Measurements from ENCODE around the gene YPEL1.
"Not testable (repeated sequence)": the region's sequence is repeated elsewhere in the genome, so short reads cannot be mapped to it uniquely, and the experiment has no call there.

YPEL1 gene

DNA sequence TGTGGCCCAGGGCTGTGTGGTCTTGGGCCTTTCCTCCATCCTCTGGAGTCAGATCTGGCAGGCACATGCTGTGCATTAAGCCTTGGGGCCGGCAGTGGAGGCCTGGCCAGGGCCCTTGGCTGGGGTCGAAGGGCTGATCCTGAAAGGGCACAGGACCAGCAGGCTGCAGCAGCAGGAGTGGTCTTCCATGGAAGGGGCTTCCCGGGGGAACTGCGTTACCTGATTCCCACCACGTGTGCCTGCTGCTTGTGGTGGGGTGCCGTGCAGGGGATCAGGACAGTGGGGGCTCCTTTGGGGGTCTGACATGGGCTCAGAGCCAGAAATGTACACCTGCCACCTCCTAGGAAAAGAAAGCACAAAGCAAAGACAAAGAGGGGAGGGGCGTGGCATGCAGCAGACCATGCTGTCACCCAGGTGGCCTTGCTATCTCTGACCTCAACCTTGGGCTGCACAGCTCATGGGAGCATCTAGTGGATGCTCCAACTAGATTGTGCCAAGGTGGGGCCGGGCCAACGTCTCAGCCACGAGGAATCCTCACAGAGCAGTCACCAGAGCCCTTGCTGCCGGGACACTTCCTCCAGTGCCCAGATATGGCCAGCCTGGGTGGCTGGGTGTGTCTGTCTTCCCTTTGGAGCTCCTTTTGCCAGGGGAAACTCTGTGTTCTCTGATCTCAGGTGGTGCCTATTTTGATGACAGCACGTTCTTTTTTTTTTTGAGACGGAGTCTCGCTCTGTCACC is 17.9 kb upstream of the YPEL1 start:
- DNase-seq (ENCODE audit: low read depth, low spot score), result no peak

DNA sequence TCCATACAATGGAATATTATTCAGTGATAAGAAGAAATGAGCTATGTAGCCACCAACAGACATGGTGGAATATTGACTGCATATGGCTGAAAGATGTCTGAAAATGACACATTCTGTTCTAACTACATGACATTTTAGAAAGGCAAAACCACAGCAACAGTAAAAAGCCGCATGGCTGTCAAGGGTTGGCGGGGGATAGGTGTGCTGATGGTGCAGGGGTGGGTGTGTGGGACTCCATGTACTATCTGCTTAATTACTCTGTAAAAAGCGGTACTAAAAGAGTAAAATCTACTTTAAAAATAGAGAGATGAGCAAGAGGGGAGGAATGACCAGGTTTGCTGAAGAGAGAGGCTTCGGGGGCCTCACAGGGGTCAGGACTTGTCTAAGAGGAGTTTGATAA is 16.7 kb upstream of the YPEL1 start:
- DNase-seq (ENCODE audit: low read depth, low spot score), result no peak

DNA sequence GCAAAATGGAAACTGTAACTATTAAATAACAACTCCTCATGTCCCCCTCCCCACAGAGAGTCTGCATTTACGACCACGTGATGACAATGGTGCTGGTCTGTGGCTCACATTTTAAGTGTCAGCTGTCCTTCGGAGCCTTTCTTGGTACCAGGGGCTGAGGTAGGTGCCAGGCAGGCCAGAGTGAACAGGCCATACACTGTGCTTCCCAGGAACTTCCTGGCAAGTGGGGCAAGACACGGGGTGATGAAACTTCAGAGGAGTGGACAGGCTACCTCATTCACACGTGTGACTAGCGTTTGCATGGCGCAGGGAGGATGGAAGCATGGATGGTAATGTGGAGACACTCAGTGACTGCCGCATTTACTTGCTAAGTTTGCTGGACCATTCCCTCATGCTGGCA is 10.4 kb upstream of the YPEL1 start:
- no peak for DNase-seq (ENCODE audit: low read depth, low spot score)

DNA sequence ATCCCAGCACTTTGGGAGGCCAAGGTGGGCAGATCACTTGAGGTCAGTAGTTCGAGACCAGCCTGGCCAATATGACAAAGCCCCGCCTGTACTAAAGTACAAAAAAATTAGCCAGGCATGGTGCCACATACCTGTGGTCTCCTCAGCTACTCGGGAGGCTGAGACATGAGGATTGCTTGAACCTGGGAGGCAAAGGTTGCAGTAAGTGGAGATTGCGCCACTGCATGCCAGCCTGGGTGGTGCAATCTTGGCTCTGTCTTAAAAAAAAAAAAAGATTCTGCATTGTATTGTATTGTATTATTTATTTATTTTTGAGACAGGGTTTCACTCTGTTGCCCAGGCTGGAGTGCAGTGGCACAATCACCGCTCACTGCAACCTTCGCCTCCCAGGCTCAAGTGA is 9.3 kb upstream of the YPEL1 start:
- DNase-seq (ENCODE audit: low read depth, low spot score), result not testable (repeated sequence)

DNA sequence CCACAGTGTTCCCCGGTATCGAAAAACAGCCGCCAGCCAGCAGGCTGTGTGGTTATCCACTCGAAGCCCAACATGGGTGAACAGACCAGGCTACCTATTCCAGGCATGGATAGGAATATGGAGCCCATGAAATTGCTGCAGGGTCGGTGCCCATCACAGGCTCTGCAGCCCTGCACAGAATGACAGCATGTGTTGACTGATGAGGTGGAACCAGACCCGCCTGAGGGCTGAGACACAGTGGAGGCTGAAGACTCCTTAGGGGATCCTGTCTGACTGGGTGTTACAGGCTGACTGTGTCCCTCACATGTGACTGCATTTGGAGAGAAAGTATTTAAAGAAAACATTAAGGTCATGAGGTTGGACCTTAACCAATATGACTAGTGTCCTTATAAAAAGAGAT is 6.2 kb upstream of the YPEL1 start:
- DNase-seq (ENCODE audit: low read depth, low spot score), result no peak

DNA sequence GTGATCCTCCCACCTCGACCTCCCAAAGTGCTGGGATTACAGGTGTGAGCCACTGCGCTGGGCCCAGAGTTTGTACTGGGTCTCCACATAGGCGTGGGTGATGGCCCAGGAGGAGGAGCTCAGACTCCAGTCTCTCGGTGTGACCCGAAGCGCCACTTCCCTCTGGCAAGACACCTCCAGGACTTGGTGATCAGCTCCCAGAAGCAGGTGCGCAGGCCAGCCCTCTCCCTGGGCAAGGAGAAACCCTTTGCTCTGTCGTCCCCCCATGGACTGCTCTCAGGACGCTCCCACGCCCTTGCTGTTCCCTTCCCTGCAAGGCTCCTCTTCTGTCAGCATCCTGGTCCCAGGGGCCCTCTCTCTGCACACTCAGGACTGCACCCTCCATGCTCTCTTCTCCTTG is 5.5 kb upstream of the YPEL1 start:
- DNase-seq (ENCODE audit: low read depth, low spot score), result no peak

DNA sequence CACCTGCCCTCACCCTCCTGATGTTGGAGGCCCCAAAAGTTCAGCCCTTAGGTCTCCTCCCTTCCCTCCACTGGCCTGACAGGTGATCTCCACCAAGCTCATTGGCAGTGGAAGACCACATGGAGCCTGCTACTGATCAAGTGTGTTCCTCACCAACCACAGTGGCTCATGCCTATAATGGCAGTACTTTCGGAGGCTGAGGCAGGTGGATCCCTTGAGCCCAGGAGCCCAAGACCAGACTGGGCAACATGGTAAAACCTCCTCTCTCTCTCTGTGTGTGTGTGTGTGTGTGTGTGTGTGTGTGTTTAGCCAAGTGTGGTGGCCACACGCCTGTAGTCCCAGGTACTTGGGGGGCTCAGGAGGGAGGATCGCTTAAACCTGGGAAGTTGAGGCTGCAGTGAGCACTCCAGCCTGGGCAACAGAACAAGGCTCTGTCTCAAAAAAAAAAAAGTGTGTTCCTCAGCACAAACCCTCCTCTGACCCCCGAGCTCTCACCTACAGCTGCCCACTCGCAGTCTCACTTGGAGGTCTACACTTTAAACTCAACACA is 4.3 kb upstream of the YPEL1 start:
- no peak for DNase-seq (ENCODE audit: low read depth, low spot score)

DNA sequence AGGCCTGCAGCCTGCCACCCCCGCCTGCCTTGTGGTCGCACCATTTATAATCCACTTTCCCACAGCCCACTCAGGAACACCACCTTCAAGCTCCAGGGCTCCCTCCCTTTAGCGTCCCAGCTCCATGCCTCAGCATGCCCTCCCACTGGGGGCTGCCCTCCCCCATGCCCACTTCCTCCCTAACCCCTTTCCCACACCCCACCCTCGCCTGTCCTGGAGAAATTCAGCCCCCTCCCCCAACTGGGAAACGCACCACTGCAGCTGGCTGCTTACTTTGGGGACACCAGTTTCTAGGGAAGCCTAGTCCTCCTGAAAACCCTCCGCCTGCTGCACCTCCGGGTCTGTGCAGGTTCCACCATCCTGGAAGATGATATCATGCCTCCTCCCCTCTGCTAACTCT is 3.4 kb upstream of the YPEL1 start:
- DNase-seq (ENCODE audit: low read depth, low spot score), result no peak

DNA sequence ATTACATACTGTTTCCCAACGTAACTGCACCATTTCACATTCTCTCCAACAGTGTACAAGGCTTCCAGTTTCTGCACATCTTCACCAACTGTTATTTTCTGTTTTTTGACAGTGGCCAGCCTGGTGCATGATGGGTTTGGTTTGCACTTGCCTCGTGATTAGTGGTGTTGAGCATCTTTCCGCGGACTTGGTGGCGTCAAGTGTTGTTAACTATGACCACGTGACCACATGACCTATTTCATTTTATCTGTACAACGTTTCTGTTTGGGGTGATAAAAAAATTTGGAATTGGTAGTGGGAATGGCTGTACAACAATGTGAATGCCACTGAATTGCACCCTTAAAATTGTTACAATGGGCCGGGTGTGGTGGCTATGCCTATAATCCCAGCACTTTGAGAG is 2.5 kb upstream of the YPEL1 start:
- DNase-seq (ENCODE audit: low read depth, low spot score), result no peak

DNA sequence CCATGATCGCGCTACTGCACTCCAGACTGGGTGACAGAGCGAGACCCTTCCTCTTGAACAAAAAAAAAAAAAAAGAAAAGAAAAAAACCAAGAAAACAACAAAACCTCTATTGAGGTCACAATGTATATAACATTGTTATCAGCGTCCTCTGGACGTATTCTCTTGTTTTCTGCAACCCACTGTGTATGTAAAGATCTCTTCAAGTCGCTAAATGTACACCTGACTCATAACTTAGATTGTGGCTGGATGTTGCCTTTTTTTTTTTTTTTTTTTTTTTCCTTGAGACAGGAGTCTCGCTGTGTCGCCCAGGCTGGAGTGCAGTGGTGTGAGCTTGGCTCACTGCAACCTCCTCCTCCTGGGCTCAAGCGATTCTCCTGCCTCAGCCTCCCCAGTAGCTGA is 1.4 kb upstream of the YPEL1 start:
- no peak for DNase-seq (ENCODE audit: low read depth, low spot score)

DNA sequence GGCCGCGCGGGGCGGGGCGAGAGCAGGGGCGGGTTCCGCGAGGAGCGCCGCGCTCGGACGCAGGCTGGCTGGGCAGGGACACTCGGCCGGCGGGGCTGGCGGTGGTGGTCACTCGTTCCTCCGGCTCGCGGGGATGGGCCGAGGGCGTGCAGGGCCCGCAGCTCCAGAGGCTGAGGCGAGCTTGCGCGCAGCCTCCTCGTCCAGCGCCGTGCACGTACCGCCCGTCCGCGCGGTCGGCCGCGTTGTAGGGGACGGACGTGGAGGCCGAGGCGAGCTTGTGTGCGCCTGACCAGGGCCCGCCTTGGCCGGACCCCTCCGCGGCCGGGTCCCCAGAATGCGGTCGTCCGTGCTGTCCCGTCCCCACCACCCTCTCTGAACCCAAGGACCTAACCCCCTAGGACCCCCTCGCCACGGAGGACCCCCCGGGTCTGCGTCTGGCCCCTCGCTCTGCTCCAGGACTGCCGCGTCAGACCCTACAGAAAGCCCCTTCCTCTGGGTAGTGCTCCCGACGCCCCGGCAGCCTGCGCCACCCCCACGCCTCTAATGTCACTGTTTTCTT is 569 bp upstream of the YPEL1 start:
- DNase-seq (ENCODE audit: low read depth, low spot score), result no peak

DNA sequence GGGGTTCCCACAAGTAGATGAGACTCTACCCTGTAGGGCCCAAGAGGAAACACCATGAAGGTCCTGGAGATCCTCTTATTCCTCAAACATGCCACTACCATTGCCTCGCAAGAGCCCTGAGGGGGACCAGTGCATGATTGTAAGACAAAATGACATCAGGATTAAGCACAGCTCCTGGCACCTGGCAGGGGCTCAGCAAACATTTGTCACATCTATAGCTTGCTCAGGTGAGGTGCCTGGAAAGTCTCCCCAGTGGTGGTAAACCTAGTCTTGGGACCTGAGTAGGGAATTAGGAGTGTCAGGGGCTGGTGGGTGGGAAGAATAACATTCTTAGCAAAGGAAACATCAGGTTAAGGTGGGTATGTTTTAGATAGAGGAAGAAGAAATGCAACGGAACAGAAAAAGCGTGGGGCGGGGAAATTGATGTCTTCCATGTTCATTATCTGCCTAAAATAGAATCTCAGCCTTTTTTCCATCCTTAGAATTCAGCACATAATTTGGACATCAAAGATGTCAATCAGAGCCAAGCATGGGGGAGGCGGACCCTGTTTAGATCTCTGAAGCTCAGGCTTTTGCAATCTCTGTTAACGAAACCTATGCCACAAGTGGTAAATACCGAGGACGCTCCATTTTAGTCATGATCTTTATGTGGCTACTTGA is 924 bp downstream of the YPEL1 start:
- no peak for DNase-seq (ENCODE audit: low read depth, low spot score)

DNA sequence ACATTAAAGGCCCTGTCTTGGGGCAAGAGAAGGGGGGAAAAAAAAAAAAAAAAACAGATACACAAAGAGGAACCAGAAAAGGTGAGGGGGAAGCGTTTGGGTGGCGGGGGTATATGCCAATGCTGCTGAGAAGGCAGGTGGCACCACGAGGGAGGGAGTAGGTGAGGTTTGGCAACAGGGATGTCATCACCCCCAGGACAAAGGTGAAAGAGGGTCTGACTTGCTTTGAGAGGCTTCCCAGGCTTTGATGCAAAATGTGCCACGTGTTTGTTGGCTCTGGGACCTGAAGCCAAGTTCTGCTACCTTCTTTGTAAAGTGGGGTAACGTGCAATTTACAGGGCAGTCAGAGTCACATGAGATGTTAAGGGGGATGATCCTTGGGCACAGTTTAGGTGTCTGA is 4.1 kb downstream of the YPEL1 start:
- DNase-seq (ENCODE audit: low read depth, low spot score), result no peak

DNA sequence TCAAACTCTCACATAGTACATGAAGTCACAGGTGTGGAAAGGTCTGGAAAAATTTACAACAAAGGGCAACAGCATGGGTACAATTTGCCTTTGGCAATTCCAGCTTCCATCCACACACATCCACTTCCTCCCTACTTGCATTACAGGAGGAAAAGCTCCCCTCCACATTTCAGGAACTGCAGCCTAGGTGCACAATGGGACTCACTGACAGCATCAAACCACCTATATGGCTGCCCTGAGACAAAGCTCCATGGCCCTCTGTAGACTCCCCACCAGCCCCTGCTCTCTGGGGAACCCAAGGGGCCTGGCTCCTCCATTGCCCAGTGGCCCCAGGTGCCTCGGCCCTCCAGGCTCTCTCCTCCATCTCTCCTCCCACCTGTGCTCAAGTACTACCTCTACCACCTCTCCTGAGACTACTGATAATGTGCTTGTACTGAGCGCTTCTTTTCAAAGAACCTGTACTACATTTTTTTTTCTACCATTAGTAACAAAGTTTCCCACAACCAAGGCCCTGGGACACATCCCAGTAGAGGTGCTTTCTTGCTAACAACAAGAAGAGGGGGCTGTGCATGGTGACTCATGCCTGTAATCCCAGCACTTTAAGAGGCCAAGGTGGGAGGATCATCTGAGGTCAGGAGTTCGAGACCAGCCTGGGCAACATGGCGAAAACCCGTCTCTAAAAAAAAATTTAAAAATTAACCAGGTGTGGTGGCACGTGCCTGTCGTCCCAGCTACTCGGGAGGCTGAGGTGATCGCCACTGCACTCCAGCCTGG is 4.9 kb downstream of the YPEL1 start:
- no peak for DNase-seq (ENCODE audit: low read depth, low spot score)

DNA sequence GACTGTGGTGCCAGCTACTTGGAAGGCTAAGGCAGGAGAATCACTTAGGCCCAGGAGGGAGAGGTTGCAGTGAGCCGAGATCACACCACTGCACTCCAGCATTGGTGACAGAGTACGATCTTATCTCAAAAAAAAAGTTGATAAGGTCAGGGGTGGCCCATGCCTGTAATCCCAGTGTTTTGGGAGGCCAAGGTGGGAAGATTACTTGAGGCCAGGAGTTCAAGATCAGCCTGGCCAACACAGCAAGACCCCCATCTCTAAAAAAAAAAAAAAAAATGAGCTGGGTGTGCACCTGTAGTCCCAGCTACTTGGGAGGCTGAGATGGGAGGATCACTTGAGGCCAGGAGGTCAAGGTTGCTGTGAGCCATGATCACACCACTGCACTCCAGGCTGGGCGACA is 6.4 kb downstream of the YPEL1 start:
- DNase-seq (ENCODE audit: low read depth, low spot score), result not testable (repeated sequence)

DNA sequence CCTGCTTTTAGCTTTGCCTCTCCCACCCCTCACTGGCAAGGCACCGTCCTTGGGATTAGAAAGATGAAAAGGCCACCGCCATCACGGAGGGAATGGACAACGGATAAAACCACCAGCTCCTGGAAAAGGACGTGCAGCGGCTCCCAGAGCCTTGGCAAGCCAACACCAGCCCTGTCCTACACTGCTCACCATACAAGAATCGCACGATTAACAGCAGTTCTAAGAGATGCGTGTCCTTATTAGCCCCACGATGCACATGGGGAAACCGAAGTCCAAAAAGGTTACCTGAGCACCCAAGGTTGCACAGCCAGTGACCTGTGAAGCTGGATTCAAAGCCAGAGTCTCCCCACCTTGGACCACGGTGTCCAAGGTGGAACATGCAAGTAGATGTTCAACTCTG is 7.3 kb downstream of the YPEL1 start:
- no peak for DNase-seq (ENCODE audit: low read depth, low spot score)

DNA sequence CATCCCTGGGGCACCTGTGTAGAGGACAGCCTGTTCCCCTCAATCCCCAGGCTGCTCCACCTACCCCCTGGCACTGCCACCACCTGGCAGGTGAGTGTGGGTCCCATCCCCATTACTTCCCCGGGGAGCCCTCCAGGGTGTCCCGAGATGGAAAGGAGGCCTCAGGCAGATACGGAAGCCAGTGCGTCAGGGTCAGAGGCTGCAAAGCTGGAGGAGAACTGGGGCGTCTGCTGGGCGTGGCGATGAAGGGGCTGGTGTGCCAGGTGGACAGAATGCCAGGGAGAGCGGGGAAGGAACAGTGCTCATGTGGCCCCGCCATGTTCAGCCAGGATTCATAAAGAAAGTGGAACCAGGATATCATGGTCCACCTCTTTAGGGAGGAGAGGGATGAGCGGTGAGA is 7.8 kb downstream of the YPEL1 start:
- DNase-seq (ENCODE audit: low read depth, low spot score), result no peak

DNA sequence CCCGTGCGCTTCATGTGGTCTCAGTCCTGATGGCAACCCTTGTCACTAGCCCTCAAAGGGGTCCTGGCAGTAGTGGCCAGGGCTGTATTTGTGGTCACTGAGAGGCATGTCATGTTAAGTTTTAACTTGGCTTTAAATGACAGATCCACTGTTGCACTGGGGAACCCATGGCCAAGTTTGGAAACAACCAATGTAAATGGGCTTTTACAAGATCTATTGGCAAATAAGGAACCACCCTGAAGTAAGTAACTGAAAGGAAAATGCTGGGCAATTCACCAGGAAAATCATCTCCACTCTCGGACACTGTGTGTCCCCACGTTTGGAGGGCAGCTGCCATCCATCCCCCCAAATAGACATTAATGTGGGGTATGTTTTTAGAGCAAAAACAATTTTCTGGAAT is 8.4 kb downstream of the YPEL1 start:
- DNase-seq (ENCODE audit: low read depth, low spot score), result no peak

DNA sequence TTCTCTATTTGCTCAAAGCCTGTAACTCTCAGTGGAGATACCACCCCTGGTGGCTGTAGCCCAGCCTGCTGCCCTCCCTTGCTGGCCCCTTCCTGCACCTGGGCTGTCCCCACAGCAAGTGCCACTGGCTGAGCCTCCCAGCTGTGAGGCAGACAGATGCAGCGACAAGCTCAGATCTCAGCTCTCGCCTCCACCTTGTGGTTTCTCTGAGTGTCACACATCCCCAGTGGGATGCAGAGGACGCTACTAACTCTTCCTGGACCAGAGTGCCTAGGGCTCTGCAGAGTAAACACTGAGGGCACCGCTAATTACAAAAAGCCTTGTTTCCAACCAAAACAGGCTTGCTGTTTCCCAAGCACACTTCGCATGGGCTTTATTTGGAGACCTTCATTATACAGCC is 8.9 kb downstream of the YPEL1 start:
- DNase-seq (ENCODE audit: low read depth, low spot score), result no peak

DNA sequence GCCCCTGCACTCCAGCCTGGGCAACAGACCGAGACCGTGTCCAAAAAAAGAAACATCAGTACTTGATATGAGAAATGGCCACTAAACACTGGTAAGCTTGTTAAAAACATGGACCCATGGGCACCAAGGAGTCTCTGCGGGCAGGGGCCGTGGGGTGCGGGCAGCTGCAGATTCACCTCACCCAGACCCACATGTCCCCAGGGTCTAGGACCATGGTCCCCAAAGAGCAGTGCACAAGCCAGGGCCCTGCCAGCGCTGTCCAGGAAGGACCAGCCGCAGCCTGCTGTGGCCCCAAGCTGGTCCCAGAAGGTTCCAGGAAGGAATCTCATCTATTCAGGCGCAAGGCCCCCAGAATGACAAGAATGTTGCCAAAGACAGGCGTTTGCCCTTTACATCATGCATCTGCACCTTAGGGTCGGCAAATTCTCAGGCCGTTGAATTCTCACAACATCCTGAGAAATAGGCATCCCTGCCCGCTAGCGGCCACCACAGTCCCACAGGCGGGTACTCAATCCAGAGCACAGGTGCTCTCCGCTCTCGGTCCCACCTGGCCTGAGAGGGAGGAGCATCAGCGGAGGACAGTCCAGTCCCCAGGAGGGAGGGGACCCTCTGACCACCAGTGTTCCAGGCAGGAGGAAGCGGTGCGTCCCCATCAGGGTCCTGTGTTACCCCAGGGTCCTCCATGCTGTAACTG is 9.5 kb downstream of the YPEL1 start:
- no peak for DNase-seq (ENCODE audit: low read depth, low spot score)

DNA sequence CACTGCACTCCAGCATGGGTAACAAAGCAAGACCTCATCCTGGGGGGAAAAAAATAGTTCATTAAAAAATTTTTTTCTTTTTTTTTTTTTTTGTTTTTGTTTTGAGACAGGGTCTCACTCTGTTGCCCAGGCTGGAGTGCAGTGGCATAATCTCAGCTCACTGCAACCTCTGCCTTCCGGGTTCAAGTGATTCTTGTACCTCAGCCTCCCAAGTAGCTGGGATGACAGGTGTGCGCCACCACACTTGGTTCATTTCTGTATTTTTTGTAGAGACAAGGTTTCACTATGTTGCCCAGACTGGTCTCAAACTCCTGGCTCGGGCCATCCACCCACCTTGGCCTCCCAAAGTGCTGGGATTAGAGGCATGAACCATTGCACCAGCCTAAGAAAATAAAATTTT is 11.1 kb downstream of the YPEL1 start:
- DNase-seq (ENCODE audit: low read depth, low spot score), result not testable (repeated sequence)

All from smooth muscle cell of the brain vasculature (primary cell).